ENCODE data around the gene SH2D1A. TPM values are rescaled to one million over a fixed set of nuclear protein-coding genes. Genes with fewer than 3 reads are reported as not detected.

Gene SH2D1A
- total and polyA plus RNA-seq, 2 donors (not counting 3 experiments of a cell fraction or from before 2014, with no cell fraction given), result not detected

DNA sequence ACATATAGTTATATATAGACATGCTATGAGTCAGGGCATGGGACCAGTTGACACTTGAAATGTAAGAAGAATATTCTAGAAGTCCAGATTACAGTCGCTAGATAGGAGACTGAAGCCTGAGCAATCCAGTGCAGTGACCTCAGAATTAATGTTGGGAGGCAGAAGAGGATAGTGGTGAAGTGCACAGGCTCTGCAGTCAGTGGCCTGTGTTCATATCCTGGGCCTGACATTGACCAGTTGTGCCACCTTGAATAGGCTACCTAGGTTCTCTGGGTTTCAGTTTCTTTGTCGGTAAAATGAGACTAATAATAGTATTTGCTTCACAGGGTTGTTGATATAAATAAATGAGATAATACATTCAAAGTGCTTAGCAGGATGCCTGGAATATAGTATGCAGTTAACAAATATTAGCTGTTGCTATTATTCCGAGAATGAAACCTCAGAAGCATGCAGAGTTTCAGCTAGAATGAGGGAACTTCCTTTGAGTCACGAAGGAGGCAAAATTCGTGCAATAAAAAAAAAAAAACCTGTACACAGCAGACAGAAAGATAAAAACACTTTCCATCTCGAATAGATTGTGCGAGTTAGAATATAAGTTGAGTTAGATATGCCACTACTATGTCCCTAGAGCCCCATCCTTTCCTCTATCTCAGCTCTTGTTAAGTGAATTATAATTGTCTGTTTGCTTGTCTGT lies 4.0 kb upstream of the SH2D1A start:
- Histone ChIP-seq H3K79me2 (ENCODE audit: control insufficient read depth, insufficient read depth, low read length) (no peaks in the 10 kb centered on the region), H3K4me1 (ENCODE audit: control insufficient read depth, extremely low read depth, insufficient read depth, low read length) (no peaks in the 10 kb centered on the region), H3K4me2 (ENCODE audit: insufficient read depth, low read length) (no peak overlapping the region), H3K27ac (ENCODE audit: insufficient read depth, low read depth, low read length) (no peak overlapping the region), H4K20me1 (replicated peaks; ENCODE audit: control insufficient read depth, extremely low read depth, insufficient read depth, low read length) (no peaks in the 10 kb centered on the region), H3K36me3 (ENCODE audit: control insufficient read depth in 2 of 2, extremely low read depth in 1 of 2, insufficient read depth in 2 of 2, low read length in 2 of 2) (no peaks in the 10 kb centered on the region), H3K9ac (replicated peaks; ENCODE audit: extremely low read depth, insufficient read depth, low read length) (no peak overlapping the region), H2AFZ (ENCODE audit: low read depth, low read length) (no peak overlapping the region), H3K27me3 (ENCODE audit: control insufficient read depth in 2 of 2, insufficient read depth in 2 of 2, low read length in 2 of 2) (no peaks in the 10 kb centered on the region), H3K4me3 (replicated peaks in 1 of 3; ENCODE audit: insufficient read depth in 1 of 3, low read depth in 1 of 3, low read length in 3 of 3) (no peak overlapping the region), H3K9me1 (replicated peaks; ENCODE audit: control insufficient read depth, extremely low read depth, insufficient read depth, low read length) (no peaks in the 10 kb centered on the region), H3K9me3 (replicated peaks; ENCODE audit: control insufficient read depth, insufficient read depth, low read length) (no peaks in the 10 kb centered on the region)
- POLR2A ChIA-PET, result no interaction called here
- CTCF ChIA-PET, result no interaction called here
- intact Hi-C loops (cut with micrococcal nuclease), result no loop called here
- no peak for DNase-seq (ENCODE audit: low read depth, low spot score)
- no TSS peak for BruUV-seq (replicated peaks)
- no peak for FAIRE-seq
- dilution Hi-C loops (cut with MboI; ENCODE audit: extremely low pct_ligation_motif_present, low sequenced_read_pairs), result no loop called here
- TF ChIP-seq, protein P1, sequence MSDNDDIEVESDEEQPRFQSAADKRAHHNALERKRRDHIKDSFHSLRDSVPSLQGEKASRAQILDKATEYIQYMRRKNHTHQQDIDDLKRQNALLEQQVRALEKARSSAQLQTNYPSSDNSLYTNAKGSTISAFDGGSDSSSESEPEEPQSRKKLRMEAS (IDR thresholded peaks at IDR 0.05; ENCODE audit: insufficient read depth, insufficient read length), result no peak
- no peak for TF ChIP-seq FOS (IDR thresholded peaks at IDR 0.05; ENCODE audit: borderline replicate concordance, insufficient read depth, low read length)
- TF ChIP-seq, protein P2, sequence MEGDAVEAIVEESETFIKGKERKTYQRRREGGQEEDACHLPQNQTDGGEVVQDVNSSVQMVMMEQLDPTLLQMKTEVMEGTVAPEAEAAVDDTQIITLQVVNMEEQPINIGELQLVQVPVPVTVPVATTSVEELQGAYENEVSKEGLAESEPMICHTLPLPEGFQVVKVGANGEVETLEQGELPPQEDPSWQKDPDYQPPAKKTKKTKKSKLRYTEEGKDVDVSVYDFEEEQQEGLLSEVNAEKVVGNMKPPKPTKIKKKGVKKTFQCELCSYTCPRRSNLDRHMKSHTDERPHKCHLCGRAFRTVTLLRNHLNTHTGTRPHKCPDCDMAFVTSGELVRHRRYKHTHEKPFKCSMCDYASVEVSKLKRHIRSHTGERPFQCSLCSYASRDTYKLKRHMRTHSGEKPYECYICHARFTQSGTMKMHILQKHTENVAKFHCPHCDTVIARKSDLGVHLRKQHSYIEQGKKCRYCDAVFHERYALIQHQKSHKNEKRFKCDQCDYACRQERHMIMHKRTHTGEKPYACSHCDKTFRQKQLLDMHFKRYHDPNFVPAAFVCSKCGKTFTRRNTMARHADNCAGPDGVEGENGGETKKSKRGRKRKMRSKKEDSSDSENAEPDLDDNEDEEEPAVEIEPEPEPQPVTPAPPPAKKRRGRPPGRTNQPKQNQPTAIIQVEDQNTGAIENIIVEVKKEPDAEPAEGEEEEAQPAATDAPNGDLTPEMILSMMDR (IDR thresholded peaks at IDR 0.05; ENCODE audit: extremely low read depth in 1 of 2, insufficient read depth in 1 of 2, low read depth in 1 of 2, low read length in 2 of 2), result no peak

GRCh38 chrX:124343016-124343415 lies 3.3 kb upstream of the SH2D1A start:
- Histone ChIP-seq H3K27me3 (ENCODE audit: control insufficient read depth in 2 of 2, insufficient read depth in 2 of 2, low read length in 2 of 2) (no peaks in the 10 kb centered on the region), H3K27ac (ENCODE audit: insufficient read depth, low read depth, low read length) (no peak overlapping the region), H3K4me2 (ENCODE audit: insufficient read depth, low read length) (no peak overlapping the region), H3K9me1 (replicated peaks; ENCODE audit: control insufficient read depth, extremely low read depth, insufficient read depth, low read length) (no peaks in the 10 kb centered on the region), H3K9me3 (replicated peaks; ENCODE audit: control insufficient read depth, insufficient read depth, low read length) (no peaks in the 10 kb centered on the region), H3K36me3 (ENCODE audit: control insufficient read depth in 2 of 2, extremely low read depth in 1 of 2, insufficient read depth in 2 of 2, low read length in 2 of 2) (no peaks in the 10 kb centered on the region), H4K20me1 (replicated peaks; ENCODE audit: control insufficient read depth, extremely low read depth, insufficient read depth, low read length) (no peaks in the 10 kb centered on the region), H3K79me2 (ENCODE audit: control insufficient read depth, insufficient read depth, low read length) (no peaks in the 10 kb centered on the region), H3K4me3 (replicated peaks in 1 of 3; ENCODE audit: insufficient read depth in 1 of 3, low read depth in 1 of 3, low read length in 3 of 3) (no peak overlapping the region), H3K9ac (replicated peaks; ENCODE audit: extremely low read depth, insufficient read depth, low read length) (no peak overlapping the region), H2AFZ (ENCODE audit: low read depth, low read length) (no peak overlapping the region), H3K4me1 (ENCODE audit: control insufficient read depth, extremely low read depth, insufficient read depth, low read length) (no peaks in the 10 kb centered on the region)
- TF ChIP-seq MYC (IDR thresholded peaks at IDR 0.05; ENCODE audit: low read depth, low read length) (no peak), FOS (IDR thresholded peaks at IDR 0.05; ENCODE audit: borderline replicate concordance, insufficient read depth, low read length) (no peak), POLR2A (IDR thresholded peaks at IDR 0.05; ENCODE audit: low read depth, low read length) (no peak), GATA2 (IDR thresholded peaks at IDR 0.05; ENCODE audit: insufficient read depth, insufficient read length, low read depth, low read length) (no peak)
- TF ChIP-seq, protein P2 (IDR thresholded peaks at IDR 0.05; ENCODE audit: extremely low read depth in 1 of 2, insufficient read depth in 1 of 2, low read depth in 1 of 2, low read length in 2 of 2), result no peak
- no TSS peak for BruUV-seq (replicated peaks)
- dilution Hi-C loops (cut with MboI; ENCODE audit: extremely low pct_ligation_motif_present, low sequenced_read_pairs) (no loop called here), intact Hi-C loops (cut with micrococcal nuclease) (no loop called here)
- no peak for DNase-seq (ENCODE audit: low read depth, low spot score)
- no peak for FAIRE-seq
- ChIA-PET POLR2A (no interaction called here), CTCF (no interaction called here)

All from endothelial cell of umbilical vein (primary cell).